GM18861 (cell line): ENCODE data around the gene BPHL.
"Not testable (repeated sequence)": the region's sequence is repeated elsewhere in the genome, so short reads cannot be mapped to it uniquely, and the experiment has no call there.

ENCODE experiments used
- ATAC-seq: cut with Tn5 transposase; IDR thresholded peaks from one replicate; pipeline ENCODE4 v1.9.1; 2021; ENCODE audit not compliant: unreplicated experiment

BPHL gene

GRCh38 chr6:3176562-3177355 lies 58.2 kb downstream of the BPHL start:
- no peak for ATAC-seq

GRCh38 chr6:3178666-3179065 lies 60.2 kb downstream of the BPHL start:
- ATAC-seq = not testable (repeated sequence)

GRCh38 chr6:3179945-3180344 lies 61.4 kb downstream of the BPHL start:
- ATAC-seq = not testable (repeated sequence)

- ATAC-seq = no peak
Measured at GRCh38 chr6:3181105-3181504, 62.6 kb downstream of the BPHL start.

GRCh38 chr6:3183066-3183465 lies 64.6 kb downstream of the BPHL start:
- no peak for ATAC-seq

- ATAC-seq = no peak
Measured at GRCh38 chr6:3186974-3187382, 68.5 kb downstream of the BPHL start.

- no peak for ATAC-seq
Measured at GRCh38 chr6:3188262-3188661, 69.8 kb downstream of the BPHL start.

- not testable (repeated sequence) for ATAC-seq
Measured at GRCh38 chr6:3189192-3189591, 70.7 kb downstream of the BPHL start.

- no peak for ATAC-seq
Measured at GRCh38 chr6:3190056-3190455, 71.5 kb downstream of the BPHL start.

- ATAC-seq = no peak
Measured at GRCh38 chr6:3190779-3191178, 72.3 kb downstream of the BPHL start.

- no peak for ATAC-seq
Measured at GRCh38 chr6:3193102-3193849, 74.8 kb downstream of the BPHL start.

GRCh38 chr6:3194535-3195419 lies 76.3 kb downstream of the BPHL start:
- no peak for ATAC-seq

- ATAC-seq = no peak
Measured at GRCh38 chr6:3195420-3195694, 76.8 kb downstream of the BPHL start.

GRCh38 chr6:3195695-3196497 lies 77.4 kb downstream of the BPHL start:
- ATAC-seq = no peak

GRCh38 chr6:3196770-3197169 lies 78.3 kb downstream of the BPHL start:
- ATAC-seq = no peak

- not testable (repeated sequence) for ATAC-seq
Measured at GRCh38 chr6:3197734-3198133, 79.2 kb downstream of the BPHL start.

GRCh38 chr6:3199382-3199781 lies 80.9 kb downstream of the BPHL start:
- no peak for ATAC-seq

- ATAC-seq = no peak
Measured at GRCh38 chr6:3200682-3201081, 82.2 kb downstream of the BPHL start.

- ATAC-seq = no peak
Measured at GRCh38 chr6:3201388-3201787, 82.9 kb downstream of the BPHL start.
